PC-9 (cell line): ENCODE measurements around the gene TAOK1. TPM values are rescaled to one million over a fixed set of nuclear protein-coding genes. Genes with fewer than 3 reads are reported as not detected.

Experiments
- BruUV-seq: library from RNA; stranded (reverse); fragments of 400-500 nt; replicated peaks from 2 replicates; lab custom pipeline; 2021; lab: Mats Ljungman, UMichigan
- CTCF ChIA-PET: fragments of 300-600 bp; sonication (Branson Sonifier 250); formaldehyde crosslinking; loops from one replicate; lab custom pipeline; 2022; ENCODE audit warnings: antibody characterized with exemption; lab: Charles Lee
- POLR2A ChIA-PET: fragments of 300-600 bp; sonication (Branson Sonifier 250); formaldehyde crosslinking; loops from one replicate; lab custom pipeline; 2022; ENCODE audit warnings: antibody characterized with exemption; ENCODE audit not compliant: unreplicated experiment; lab: Charles Lee
- DNase-seq, 2 experiments: peaks; one replicate each; pipeline versions ENCODE4 v3.0.0 to v3.0.0-alpha.2; 2015 to 2022; ENCODE audit warnings: mixed read lengths in 1 of 2
- H2AFZ ChIP-seq: fragments of 200-600 bp; sonication (generic); 2 replicates; pipeline ENCODE4 v1.8.1; 2017; ENCODE audit warnings: antibody characterized with exemption
- H3F3A ChIP-seq: fragments of 200-600 bp; sonication (generic); 2 replicates; pipeline ENCODE4 v1.8.1; 2017; ENCODE audit warnings: antibody characterized with exemption, mild to moderate bottlenecking, low read depth; ENCODE audit not compliant: insufficient read depth
- H3K27ac ChIP-seq: fragments of 200-600 bp; sonication (generic); 2 replicates; pipeline ENCODE4 v1.6.1; 2016; ENCODE audit warnings: mixed run types
- H3K27me3 ChIP-seq: fragments of 200-600 bp; sonication (generic); 2 replicates; pipeline ENCODE4 v1.6.1; 2016; ENCODE audit warnings: low read depth, mixed run types; ENCODE audit not compliant: insufficient read depth
- H3K36me3 ChIP-seq: fragments of 200-600 bp; sonication (generic); 2 replicates; pipeline ENCODE4 v1.6.1; 2016; ENCODE audit warnings: low read depth, mixed run types
- H3K4me1 ChIP-seq: fragments of 200-600 bp; sonication (generic); replicated peaks from 2 replicates; pipeline ENCODE4 v1.6.1; 2016; ENCODE audit warnings: mixed run types; ENCODE audit not compliant: insufficient read depth
- H3K4me2 ChIP-seq: fragments of 200-600 bp; sonication (generic); 2 replicates; pipeline ENCODE4 v1.6.1; 2017; ENCODE audit warnings: mixed run types
- H3K4me3 ChIP-seq: fragments of 200-600 bp; sonication (generic); 2 replicates; pipeline ENCODE4 v1.6.1; 2016; ENCODE audit warnings: mixed run types
- H3K79me2 ChIP-seq: fragments of 200-600 bp; sonication (generic); 2 replicates; pipeline ENCODE4 v1.6.1; 2017; ENCODE audit warnings: low read depth, mixed run types
- H3K9me2 ChIP-seq: fragments of 200-600 bp; sonication (generic); 2 replicates; pipeline ENCODE4 v1.8.1; 2017; ENCODE audit warnings: mild to moderate bottlenecking; ENCODE audit not compliant: insufficient read depth
- H3K9me3 ChIP-seq: fragments of 200-600 bp; sonication (generic); 2 replicates; pipeline ENCODE4 v1.8.1; 2016; ENCODE audit warnings: low read depth; ENCODE audit not compliant: insufficient read depth
- H4K20me1 ChIP-seq: fragments of 200-600 bp; sonication (generic); 2 replicates; pipeline ENCODE4 v1.8.1; 2017; ENCODE audit not compliant: insufficient read depth
- EZH2 ChIP-seq: fragments of 200-600 bp; sonication (generic); IDR thresholded peaks from 2 replicates; pipeline ENCODE4 v1.8.0; 2017; ENCODE audit warnings: antibody characterized with exemption, low read depth
- intact Hi-C: fragments of 100-400 bp; cut with micrococcal nuclease; formaldehyde crosslinking; loops from one replicate; pipeline ENCODE4 v1.10.0; 2022; ENCODE audit not compliant: unreplicated experiment
- total RNA-seq: library from RNA; stranded (reverse); gene quantifications from 2 replicates; pipeline ENCODE4 v1.2.3, GENCODE V29; 2021
- TF ChIP-seq, protein P1 (sequence below): fragments of 200-600 bp; sonication (generic); conservative IDR thresholded peaks from 2 replicates; pipeline ENCODE4 v1.6.1; 2017; ENCODE audit warnings: mixed run types, antibody characterized with exemption, mild to moderate bottlenecking, moderate library complexity

The TAOK1 gene
- total RNA-seq, 1 experiment from 2014 or later: 51.1 TPM

DNA sequence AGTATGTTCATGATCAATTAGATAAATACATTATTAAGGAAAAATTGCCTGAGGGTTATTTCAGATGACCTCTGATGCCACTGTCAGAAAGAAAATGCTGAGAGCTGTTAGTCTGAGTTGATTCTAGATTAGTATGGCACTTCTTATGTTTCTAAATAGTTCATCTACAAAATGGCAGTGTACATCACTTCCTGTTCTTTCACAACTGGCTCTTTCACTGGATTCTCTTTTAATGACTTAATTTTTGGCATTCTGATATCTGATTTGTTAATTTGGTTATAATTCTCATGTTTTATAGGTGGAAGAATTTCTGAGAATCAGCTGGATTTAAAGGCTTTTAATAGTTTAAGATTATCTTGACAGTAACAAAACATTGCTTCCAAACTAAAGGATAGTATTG, 3.3 kb downstream of the TAOK1 start:
- DNase-seq: no peak
- intact Hi-C loops: no loop called here
- Histone ChIP-seq H3K27ac (no peak overlapping the region), H3F3A (peaks cover 11% of the 10 kb centered on the region; the same call in 1 of the 2 replicates), H3K27me3 (no peaks in the 10 kb centered on the region), H4K20me1 (peaks cover 26% of the 10 kb centered on the region), H3K4me1 (peaks cover 30% of the 10 kb centered on the region), H3K4me2 (peak overlapping the region; percentile 97), H3K9me2 (no peaks in the 10 kb centered on the region), H3K79me2 (peaks cover 71% of the 10 kb centered on the region), H3K9me3 (no peaks in the 10 kb centered on the region), H3K4me3 (no peak overlapping the region), H2AFZ (no peak overlapping the region), H3K36me3 (0 out of 2 replicates have a peak, but pooled peaks cover 11% of the 10 kb centered on the region)
- ChIA-PET POLR2A (interaction anchor here (0.5 to 0.7 kb wide), 3 partner anchors 13 to 536 kb away, joined by 3 to 17 read pairs (median 3); partner anchors contain the start of gene SSH2), CTCF (interaction anchor here (0.6 kb wide), 3 partner anchors 13 to 439 kb away, joined by 3 to 8 read pairs (median 3); no protein-coding TSS in a partner anchor)
- TF ChIP-seq, protein P1, sequence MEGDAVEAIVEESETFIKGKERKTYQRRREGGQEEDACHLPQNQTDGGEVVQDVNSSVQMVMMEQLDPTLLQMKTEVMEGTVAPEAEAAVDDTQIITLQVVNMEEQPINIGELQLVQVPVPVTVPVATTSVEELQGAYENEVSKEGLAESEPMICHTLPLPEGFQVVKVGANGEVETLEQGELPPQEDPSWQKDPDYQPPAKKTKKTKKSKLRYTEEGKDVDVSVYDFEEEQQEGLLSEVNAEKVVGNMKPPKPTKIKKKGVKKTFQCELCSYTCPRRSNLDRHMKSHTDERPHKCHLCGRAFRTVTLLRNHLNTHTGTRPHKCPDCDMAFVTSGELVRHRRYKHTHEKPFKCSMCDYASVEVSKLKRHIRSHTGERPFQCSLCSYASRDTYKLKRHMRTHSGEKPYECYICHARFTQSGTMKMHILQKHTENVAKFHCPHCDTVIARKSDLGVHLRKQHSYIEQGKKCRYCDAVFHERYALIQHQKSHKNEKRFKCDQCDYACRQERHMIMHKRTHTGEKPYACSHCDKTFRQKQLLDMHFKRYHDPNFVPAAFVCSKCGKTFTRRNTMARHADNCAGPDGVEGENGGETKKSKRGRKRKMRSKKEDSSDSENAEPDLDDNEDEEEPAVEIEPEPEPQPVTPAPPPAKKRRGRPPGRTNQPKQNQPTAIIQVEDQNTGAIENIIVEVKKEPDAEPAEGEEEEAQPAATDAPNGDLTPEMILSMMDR: no peak
- TF ChIP-seq EZH2: no peak
- BruUV-seq: no TSS peak

DNA sequence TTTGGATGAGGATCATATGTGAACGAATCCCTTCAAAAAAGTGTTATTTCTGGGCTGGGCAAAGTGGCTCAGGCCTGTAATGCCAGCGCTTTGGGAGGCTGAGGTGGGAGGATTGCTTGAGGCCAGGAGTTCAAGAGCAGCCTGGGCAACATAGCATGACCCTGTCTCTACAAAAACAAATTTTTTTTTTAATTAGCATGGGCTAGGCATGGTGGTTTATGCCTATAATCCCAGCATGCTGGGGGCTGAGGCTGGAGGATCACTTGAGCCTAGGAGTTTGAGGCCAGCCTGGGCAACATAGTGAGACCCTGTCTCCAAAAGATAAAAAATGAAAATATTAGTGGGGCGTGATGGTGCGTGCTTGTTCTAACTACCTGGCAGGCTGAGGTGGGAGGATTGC, 4.6 kb downstream of the TAOK1 start:
- H3K4me2 ChIP-seq: no peak overlapping the region
- no peaks in the 10 kb centered on the region for H3K9me3 ChIP-seq
- no peak overlapping the region for H3K27ac ChIP-seq
- H3K9me2 ChIP-seq: no peaks in the 10 kb centered on the region
- H3F3A ChIP-seq: peaks cover 11% of the 10 kb centered on the region; the same call in 1 of the 2 replicates
- no peak for DNase-seq
- ChIA-PET POLR2A (no interaction called here), CTCF (no interaction called here)
- H2AFZ ChIP-seq: no peak overlapping the region
- peaks cover 24% of the 10 kb centered on the region for H3K4me1 ChIP-seq
- H3K79me2 ChIP-seq: peaks cover 84% of the 10 kb centered on the region
- H3K4me3 ChIP-seq: no peak overlapping the region
- BruUV-seq: no TSS peak
- no peaks in the 10 kb centered on the region for H3K27me3 ChIP-seq
- 0 out of 2 replicates have a peak, but pooled peaks cover 11% of the 10 kb centered on the region for H3K36me3 ChIP-seq
- H4K20me1 ChIP-seq: peaks cover 26% of the 10 kb centered on the region
- no peak for TF ChIP-seq EZH2
- TF ChIP-seq, protein P1: no peak
- intact Hi-C loops: no loop called here

- Histone ChIP-seq H2AFZ (no peak overlapping the region), H3K79me2 (peaks cover 92% of the 10 kb centered on the region), H3K9me3 (no peaks in the 10 kb centered on the region), H3K27ac (no peak overlapping the region), H3K4me1 (peaks cover 24% of the 10 kb centered on the region), H3K4me2 (no peak overlapping the region), H3K9me2 (no peaks in the 10 kb centered on the region), H3K4me3 (no peak overlapping the region), H3F3A (peaks cover 11% of the 10 kb centered on the region; the same call in 1 of the 2 replicates), H4K20me1 (peaks cover 26% of the 10 kb centered on the region), H3K27me3 (no peaks in the 10 kb centered on the region), H3K36me3 (peaks cover 13% of the 10 kb centered on the region; the same call in 1 of the 2 replicates)
- TF ChIP-seq, protein P1: no peak
- no peak for TF ChIP-seq EZH2
- no TSS peak for BruUV-seq
- CTCF ChIA-PET: no interaction called here
- intact Hi-C loops: no loop called here
- DNase-seq: no peak
- POLR2A ChIA-PET: no interaction called here
Observed at GRCh38 chr17:29396066-29396465, 5.9 kb downstream of the TAOK1 start.
